Body of pancreas (tissue), 4 donors: ENCODE measurements around the gene TOR1AIP2. TPM values are rescaled to one million over a fixed set of nuclear protein-coding genes. Genes with fewer than 3 reads are reported as not detected.
"Not testable (repeated sequence)": the region's sequence is repeated elsewhere in the genome, so short reads cannot be mapped to it uniquely, and the experiment has no call there.

ENCODE experiments used
- ATAC-seq: fragments of 150-250 bp; one replicate; pipeline ENCODE4 v1.9.1; 2016
- DNase-seq, 4 donors: peaks; one replicate each; pipeline ENCODE4 v3.0.0-alpha.2; 2019
- H3K27ac ChIP-seq, 4 donors: fragments of 200-600 bp; sonication (generic); 1 replicate in 3 of 4; 2 replicates in 1 of 4; pipeline versions ENCODE4 v1.5.1 to v1.6.1; 2016 to 2019; ENCODE audit warnings: mild to moderate bottlenecking in 1 of 4, mixed read lengths in 1 of 4, moderate library complexity in 1 of 4
- H3K27me3 ChIP-seq, 2 donors: fragments of 200-600 bp; sonication (generic); one replicate each; pipeline ENCODE4 v1.6.0; 2016; ENCODE audit warnings: mild to moderate bottlenecking in 1 of 2
- H3K36me3 ChIP-seq, 2 donors: fragments of 200-600 bp; sonication (generic); replicated peaks in 1 of 2; 2 replicates each; pipeline ENCODE4 v1.5.1; 2016; ENCODE audit warnings: low read depth in 2 of 2; ENCODE audit not compliant: insufficient read depth in 1 of 2
- H3K4me1 ChIP-seq: fragments of 200-600 bp; sonication (generic); one replicate; pipeline ENCODE4 v1.6.0; 2016
- H3K4me3 ChIP-seq, 2 donors: fragments of 200-600 bp; sonication (generic); 1 replicate in 1 of 2; 2 replicates in 1 of 2; pipeline ENCODE4 v1.5.1; 2016 to 2019
- H3K9me3 ChIP-seq, 3 donors: fragments of 200-600 bp; sonication (generic); 1 replicate in 2 of 3; 2 replicates in 1 of 3; pipeline ENCODE4 v1.5.1; 2016
- CTCF ChIP-seq, 7 experiments: fragments of 450-650 bp in 4 of 7; fragments of 200-600 bp in 3 of 7; sonication (generic) in 3 of 7; IDR thresholded peaks; one replicate each; pipeline ENCODE4 v1.5.1; 2016 to 2019; ENCODE audit warnings: antibody characterized with exemption in 7 of 7
- POLR2A ChIP-seq, 3 donors: fragments of 450-650 bp; IDR thresholded peaks; one replicate each; pipeline ENCODE4 v1.6.1; 2016; ENCODE audit warnings: antibody characterized with exemption in 3 of 3, mild to moderate bottlenecking in 2 of 3
- WGBS, 2 donors: methylation state at CpG; one replicate each; pipeline ENCODE4 v1.1.5; 2017; 5-methylcytosine and 5-hydroxymethylcytosine counted together
- intact Hi-C: fragments of 100-400 bp; cut with DNase I; formaldehyde crosslinking; loops from one replicate; pipeline ENCODE4 v1.15.1; 2023
- total RNA-seq, 2 donors: library from RNA; depleted of rRNA; stranded (reverse); fragments of >200 nt; gene quantifications; one replicate each; pipeline ENCODE4 v1.1.0, GENCODE V29; 2016

The TOR1AIP2 gene
- total RNA-seq, 2 donors from 2014 or later, result 44.1 to 44.8 TPM

- H3K27me3 ChIP-seq, result no peaks in the 10 kb centered on the region
- peaks cover 14 to 29% of the 10 kb centered on the region in 2 donors for H3K36me3 ChIP-seq
- peaks cover 0 to 3% (median 0%) of the 10 kb centered on the region in 3 donors for H3K9me3 ChIP-seq
- no peaks in the 10 kb centered on the region for H3K4me1 ChIP-seq
- H3K4me3 ChIP-seq, result no peak overlapping the region
- ATAC-seq (no peak), DNase-seq (no peak)
- intact Hi-C loops, result no loop called here
- WGBS, 2 donors, result 94 to 95% methylated on average over 3 of the region's 3 CpGs
- no peak for TF ChIP-seq CTCF (IDR thresholded peaks at IDR 0.05)
- TF ChIP-seq POLR2A (IDR thresholded peaks at IDR 0.05), result no peak
- H3K27ac ChIP-seq, result no peak overlapping the region
These were observed 29.4 kb downstream of the TOR1AIP2 start for GRCh38 chr1:179848233-179848632.

- no peak overlapping the region for H3K27ac ChIP-seq
- intact Hi-C loops, result no loop called here
- DNase-seq (no peak), ATAC-seq (no peak)
- H3K27me3 ChIP-seq, result no peaks in the 10 kb centered on the region
- TF ChIP-seq POLR2A (IDR thresholded peaks at IDR 0.05) (no peak), CTCF (IDR thresholded peaks at IDR 0.05) (no peak)
- no peaks in the 10 kb centered on the region for H3K4me1 ChIP-seq
- H3K36me3 ChIP-seq, result peaks cover 0 to 1% of the 10 kb centered on the region in 2 donors
- 98 to 100% methylated on average over 3 of the region's 3 CpGs for WGBS, 2 donors
- no peak overlapping the region for H3K4me3 ChIP-seq
- no peaks in the 10 kb centered on the region for H3K9me3 ChIP-seq
These were observed 37.5 kb downstream of the TOR1AIP2 start for GRCh38 chr1:179840107-179840506.

GRCh38 chr1:179836686-179837445, 40.7 kb downstream of the TOR1AIP2 start:
- H3K27ac ChIP-seq, result not testable (repeated sequence)

GRCh38 chr1:179831852-179832699, 45.5 kb downstream of the TOR1AIP2 start:
- DNase-seq, result no peak
- Histone ChIP-seq H3K36me3 (no peaks in the 10 kb centered on the region), H3K27me3 (no peaks in the 10 kb centered on the region), H3K4me1 (no peaks in the 10 kb centered on the region), H3K27ac (no peak overlapping the region), H3K9me3 (no peaks in the 10 kb centered on the region), H3K4me3 (no peak overlapping the region)
- TF ChIP-seq CTCF (IDR thresholded peaks at IDR 0.05), result no peak
- TF ChIP-seq POLR2A (IDR thresholded peaks at IDR 0.05), result no peak
- ATAC-seq, result no peak
- intact Hi-C loops, result no loop called here
- 64 to 65% methylated on average over 6 to 9 of the region's 9 CpGs for WGBS, 2 donors

More at GRCh38 chr1:179836686-179837445, 40.7 kb downstream of the TOR1AIP2 start:
- H3K27me3 ChIP-seq, H3K9me3 ChIP-seq, H3K36me3 ChIP-seq, ATAC-seq, H3K4me1 ChIP-seq, intact Hi-C loops, DNase-seq, H3K4me3 ChIP-seq: not testable (repeated sequence)
- 95 to 96% methylated on average over 7 to 34 of the region's 38 CpGs for WGBS, 2 donors

- no peak for ATAC-seq
- H3K4me3 ChIP-seq, result no peak overlapping the region
- H3K9me3 ChIP-seq, result no peaks in the 10 kb centered on the region
- H3K27me3 ChIP-seq, result no peaks in the 10 kb centered on the region
- H3K27ac ChIP-seq, result no peak overlapping the region
- intact Hi-C loops, result no loop called here
- 49 to 60% methylated on average over 3 of the region's 3 CpGs for WGBS, 2 donors
- H3K4me1 ChIP-seq, result no peaks in the 10 kb centered on the region
- no peak for DNase-seq
- TF ChIP-seq POLR2A (IDR thresholded peaks at IDR 0.05), result no peak
- TF ChIP-seq CTCF (IDR thresholded peaks at IDR 0.05), result no peak
- H3K36me3 ChIP-seq, result no peaks in the 10 kb centered on the region
These were observed 46.4 kb downstream of the TOR1AIP2 start for GRCh38 chr1:179831225-179831624.
